BJ (cell line): ENCODE measurements around the gene ITPKA. TPM values are rescaled to one million over a fixed set of nuclear protein-coding genes. Genes with fewer than 3 reads are reported as not detected.

Source experiments
- CTCF ChIA-PET: fragments of 350-600 bp; formaldehyde crosslinking; extraction: SDS; loops from one replicate; lab custom pipeline; 2021; ENCODE audit warnings: antibody characterized with exemption, inconsistent platforms; lab: Yijun Ruan, JAX
- POLR2A ChIA-PET: fragments of 300-600 bp; sonication (Branson Sonifier 250); formaldehyde crosslinking; extraction: SDS; loops from one replicate; lab custom pipeline; 2021; ENCODE audit warnings: antibody characterized with exemption; lab: Charles Lee
- DNase-seq: peaks from one replicate; pipeline ENCODE4 v3.0.0-alpha.2; 2011; ENCODE audit warnings: low read depth
- H3K27me3 ChIP-seq: 2 replicates; pipeline ENCODE4 v1.6.0; 2011; ENCODE audit warnings: low read length; ENCODE audit not compliant: control insufficient read depth, insufficient read depth
- H3K36me3 ChIP-seq: 2 replicates; pipeline ENCODE4 v1.5.1; 2011; ENCODE audit warnings: low read length; ENCODE audit not compliant: control insufficient read depth, insufficient read depth
- H3K4me3 ChIP-seq: 2 replicates; pipeline ENCODE4 v1.5.1; 2011; ENCODE audit warnings: low read depth, mild to moderate bottlenecking, control low read depth, low read length
- CTCF ChIP-seq: IDR thresholded peaks from 2 replicates; pipeline ENCODE4 v1.5.1; 2011; ENCODE audit warnings: low read depth, mild to moderate bottlenecking, control low read depth, inconsistent platforms, low read length, moderate library complexity; ENCODE audit not compliant: insufficient read depth
- polyA plus RNA-seq: library from polyadenylated mRNA; depleted of rRNA; stranded (reverse); fragments of >200 nt; gene quantifications from 2 replicates; pipeline ENCODE4 v1.2.3, GENCODE V29; 2011

The ITPKA gene
- polyA plus RNA-seq, 1 experiment: 0.59 TPM

GRCh38 chr15:41493902-41494189 is 172 bp downstream of the ITPKA start:
- peak overlapping the region; percentile 57 for H3K4me3 ChIP-seq
- CTCF ChIA-PET: no interaction called here
- H3K36me3 ChIP-seq: no peaks in the 10 kb centered on the region
- DNase-seq: no peak
- POLR2A ChIA-PET: no interaction called here
- no peak for TF ChIP-seq CTCF
- peaks cover 7% of the 10 kb centered on the region for H3K27me3 ChIP-seq

- Histone ChIP-seq H3K36me3 (no peaks in the 10 kb centered on the region), H3K4me3 (peak overlapping the region; percentile 57), H3K27me3 (peaks cover 7% of the 10 kb centered on the region)
- no peak for DNase-seq
- TF ChIP-seq CTCF: no peak
- CTCF ChIA-PET: no interaction called here
- POLR2A ChIA-PET: no interaction called here
Measured at GRCh38 chr15:41494190-41494921, 682 bp downstream of the ITPKA start.

GRCh38 chr15:41494922-41495735 is 1.5 kb downstream of the ITPKA start:
- POLR2A ChIA-PET: no interaction called here
- Histone ChIP-seq H3K27me3 (peaks cover 7% of the 10 kb centered on the region), H3K36me3 (no peaks in the 10 kb centered on the region), H3K4me3 (peak overlapping the region; percentile 57)
- no peak for TF ChIP-seq CTCF
- DNase-seq: no peak
- CTCF ChIA-PET: no interaction called here

GRCh38 chr15:41495736-41496599 is 2.3 kb downstream of the ITPKA start:
- no peak for TF ChIP-seq CTCF
- ChIA-PET POLR2A (interaction anchor here (0.5 kb wide), 1 partner anchor 166 kb away, joined by 6 read pairs; no protein-coding TSS in a partner anchor), CTCF (no interaction called here)
- Histone ChIP-seq H3K36me3 (no peaks in the 10 kb centered on the region), H3K27me3 (peaks cover 7% of the 10 kb centered on the region), H3K4me3 (no peak overlapping the region)
- no peak for DNase-seq

- CTCF ChIA-PET: no interaction called here
- H3K36me3 ChIP-seq: no peaks in the 10 kb centered on the region
- POLR2A ChIA-PET: no interaction called here
Measured at GRCh38 chr15:41498657-41499056, 5.0 kb downstream of the ITPKA start.

More at GRCh38 chr15:41498657-41499056, 5.0 kb downstream of the ITPKA start:
- no peak for TF ChIP-seq CTCF
- Histone ChIP-seq H3K4me3 (no peak overlapping the region), H3K27me3 (peaks cover 17% of the 10 kb centered on the region)
- no peak for DNase-seq
